Mucosa of stomach (tissue), 1 donor: ENCODE results near the gene ANO4.

Experiments used
- H3K27me3 ChIP-seq: one replicate; pipeline ENCODE4 v1.7.0; 2013; ENCODE audit warnings: mild to moderate bottlenecking, low read length; ENCODE audit not compliant: control insufficient read depth, insufficient read depth
- H3K36me3 ChIP-seq: one replicate; pipeline ENCODE4 v1.7.0; 2013; ENCODE audit warnings: low read length; ENCODE audit not compliant: control insufficient read depth, insufficient read depth
- H3K4me1 ChIP-seq: one replicate; pipeline ENCODE4 v1.7.0; 2013; ENCODE audit warnings: mild to moderate bottlenecking, low read length; ENCODE audit not compliant: control insufficient read depth, insufficient read depth
- H3K4me3 ChIP-seq: one replicate; pipeline ENCODE4 v1.7.0; 2013; ENCODE audit warnings: low read length
- H3K9ac ChIP-seq: one replicate; pipeline ENCODE4 v1.7.0; 2013; ENCODE audit warnings: mild to moderate bottlenecking, low read length, moderate library complexity
- H3K9me3 ChIP-seq: one replicate; pipeline ENCODE4 v1.7.0; 2013; ENCODE audit warnings: mild to moderate bottlenecking, low read length, moderate library complexity; ENCODE audit not compliant: control insufficient read depth
- donor health status: Pancreatic carcinoma.

The ANO4 gene

GRCh38 chr12:101165319-101165718 is 370.7 kb downstream of the ANO4 start:
- Histone ChIP-seq H3K9ac (no peak overlapping the region), H3K4me3 (no peak overlapping the region), H3K4me1 (no peaks in the 10 kb centered on the region), H3K36me3 (no peaks in the 10 kb centered on the region), H3K27me3 (no peaks in the 10 kb centered on the region), H3K9me3 (no peaks in the 10 kb centered on the region)

DNA sequence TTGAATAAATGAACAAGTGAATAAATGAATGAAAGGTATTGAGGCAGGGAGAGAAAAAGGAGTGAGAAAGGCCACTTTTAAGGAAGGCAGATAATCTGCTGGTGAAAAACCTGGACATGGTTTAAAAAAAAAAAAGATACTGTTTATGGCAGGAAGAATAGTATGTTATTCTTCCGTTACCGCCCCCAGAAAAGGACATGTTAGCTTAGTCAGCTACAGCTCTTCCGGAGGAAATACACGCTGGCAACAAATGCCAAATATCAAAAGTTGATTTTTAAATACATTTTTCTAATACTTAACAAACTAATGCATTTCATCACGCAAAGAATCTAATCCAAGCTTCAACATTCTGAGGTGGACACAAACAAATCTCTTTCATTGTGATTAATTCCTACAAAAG is 372.3 kb downstream of the ANO4 start:
- Histone ChIP-seq H3K4me3 (no peak overlapping the region), H3K27me3 (no peaks in the 10 kb centered on the region), H3K9ac (no peak overlapping the region), H3K36me3 (no peaks in the 10 kb centered on the region), H3K9me3 (no peaks in the 10 kb centered on the region), H3K4me1 (no peaks in the 10 kb centered on the region)

GRCh38 chr12:101168001-101168400 is 373.4 kb downstream of the ANO4 start:
- Histone ChIP-seq H3K4me1 (no peaks in the 10 kb centered on the region), H3K9ac (no peak overlapping the region), H3K27me3 (no peaks in the 10 kb centered on the region), H3K36me3 (no peaks in the 10 kb centered on the region), H3K9me3 (no peaks in the 10 kb centered on the region), H3K4me3 (no peak overlapping the region)

GRCh38 chr12:101172316-101172715 is 377.7 kb downstream of the ANO4 start:
- H3K9ac ChIP-seq: no peak overlapping the region
- no peaks in the 10 kb centered on the region for H3K4me1 ChIP-seq
- no peak overlapping the region for H3K4me3 ChIP-seq
- no peaks in the 10 kb centered on the region for H3K36me3 ChIP-seq
- H3K27me3 ChIP-seq: no peaks in the 10 kb centered on the region
- H3K9me3 ChIP-seq: no peaks in the 10 kb centered on the region

DNA sequence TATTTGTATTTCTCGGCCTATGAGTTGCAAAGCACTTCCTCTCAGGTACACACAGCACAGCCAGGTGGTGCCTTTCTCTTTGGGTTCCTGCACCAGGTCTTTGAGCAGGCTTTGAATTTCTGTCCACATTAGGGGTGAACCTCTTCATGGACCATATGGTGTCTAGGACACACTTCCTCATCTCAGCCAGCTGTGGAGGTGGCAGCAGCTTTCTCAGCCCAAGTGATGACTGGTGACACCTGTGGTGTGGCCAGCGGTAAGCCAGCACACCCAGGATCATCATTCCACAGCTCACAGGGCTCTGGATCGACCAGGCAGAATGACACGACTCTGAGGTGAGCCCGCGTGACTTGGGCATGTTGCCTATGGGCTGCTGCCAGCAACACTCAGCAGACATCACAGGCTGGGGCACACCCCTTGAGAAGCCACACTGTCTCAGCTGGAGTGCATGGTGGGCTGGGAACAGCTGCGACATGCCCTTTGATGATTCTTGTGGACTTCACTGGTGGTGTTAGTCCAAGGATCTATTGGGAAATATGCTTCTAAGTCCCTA is 378.7 kb downstream of the ANO4 start:
- Histone ChIP-seq H3K9me3 (no peaks in the 10 kb centered on the region), H3K4me3 (no peak overlapping the region), H3K9ac (no peak overlapping the region), H3K36me3 (no peaks in the 10 kb centered on the region), H3K27me3 (no peaks in the 10 kb centered on the region), H3K4me1 (no peaks in the 10 kb centered on the region)

- no peaks in the 10 kb centered on the region for H3K9me3 ChIP-seq
- no peak overlapping the region for H3K9ac ChIP-seq
- H3K4me3 ChIP-seq: no peak overlapping the region
- no peaks in the 10 kb centered on the region for H3K27me3 ChIP-seq
- no peaks in the 10 kb centered on the region for H3K36me3 ChIP-seq
- H3K4me1 ChIP-seq: no peaks in the 10 kb centered on the region
Observed at GRCh38 chr12:101174541-101174940, 380.0 kb downstream of the ANO4 start.
